Lung (tissue), 16 donors: ENCODE results near the gene BDH2. TPM values are rescaled to one million over a fixed set of nuclear protein-coding genes. Genes with fewer than 3 reads are reported as not detected.
A peak's percentile ranks its signal among the peaks of the same experiment; 100 is the strongest.

Source experiments
- ATAC-seq: fragments of 200-7000 bp; cut with Tn5 transposase; one replicate; pipeline ENCODE4 v1.9.1; 2020; ENCODE audit warnings: moderate number of reproducible peaks; ENCODE audit not compliant: insufficient read depth, low FRiP score
- DNase-seq, 3 donors: peaks; one replicate each; pipeline ENCODE4 v3.0.0-alpha.2; 2013 to 2017
- H3K27ac ChIP-seq, 2 donors: one replicate each; pipeline ENCODE4 v1.5.1; 2013; ENCODE audit warnings: mild to moderate bottlenecking in 2 of 2, moderate library complexity in 2 of 2, control low read depth in 1 of 2, inconsistent platforms in 1 of 2, low read depth in 1 of 2, low read length in 1 of 2
- H3K27me3 ChIP-seq, 3 donors: one replicate each; pipeline ENCODE4 v1.5.1; 2013; ENCODE audit warnings: low read length in 2 of 3; ENCODE audit not compliant: control insufficient read depth in 3 of 3, insufficient read depth in 3 of 3
- H3K36me3 ChIP-seq, 4 donors: one replicate each; pipeline ENCODE4 v1.5.1; 2013; ENCODE audit warnings: low read length in 4 of 4, mild to moderate bottlenecking in 1 of 4, moderate library complexity in 1 of 4; ENCODE audit not compliant: control insufficient read depth in 4 of 4, insufficient read depth in 4 of 4
- H3K4me1 ChIP-seq, 5 donors: one replicate each; pipeline ENCODE4 v1.5.1; 2013; ENCODE audit warnings: low read length in 5 of 5, mild to moderate bottlenecking in 2 of 5, moderate library complexity in 1 of 5; ENCODE audit not compliant: control insufficient read depth in 5 of 5, insufficient read depth in 5 of 5
- H3K4me3 ChIP-seq: one replicate; pipeline ENCODE4 v1.5.1; 2013; ENCODE audit warnings: mild to moderate bottlenecking, control low read depth, moderate library complexity
- H3K9ac ChIP-seq, 2 donors: one replicate each; pipeline ENCODE4 v1.5.1; 2013; ENCODE audit warnings: low read length in 2 of 2, control low read depth in 1 of 2; ENCODE audit not compliant: insufficient read depth in 1 of 2
- H3K9me3 ChIP-seq, 4 donors: one replicate each; pipeline ENCODE4 v1.5.1; 2013; ENCODE audit warnings: low read length in 3 of 4, mild to moderate bottlenecking in 1 of 4, moderate library complexity in 1 of 4; ENCODE audit not compliant: control insufficient read depth in 4 of 4, insufficient read depth in 3 of 4
- CTCF ChIP-seq: IDR thresholded peaks from 2 replicates; pipeline ENCODE4 v1.5.1; 2012; ENCODE audit warnings: mild to moderate bottlenecking; ENCODE audit errors: control extremely low read depth, extremely low read depth
- WGBS, 2 donors: extraction: QIAGEN DNeasy Blood & Tissue Kit; methylation state at CpG; one replicate each; pipeline ENCODE4 v1.1.7; 2013; 5-methylcytosine and 5-hydroxymethylcytosine counted together
- long read RNA-seq, 5 donors: transcript quantifications; one replicate each; lab custom pipeline, GENCODE V29; 2026
- polyA plus RNA-seq, 2 donors: library from polyadenylated mRNA; stranded (reverse); fragments of 200-250 nt; gene quantifications; one replicate each; pipeline ENCODE4 v1.2.1, GENCODE V29; 2013
- total RNA-seq, 2 donors: library from RNA; depleted of rRNA in 1 of 2; stranded (reverse); fragments of >200 nt in 1 of 2; gene quantifications; one replicate each; pipeline ENCODE4 v1.2.1, GENCODE V29; 2014 to 2021
- donor health status: control.
- donor health status: control.
- donor health status: Bipolar disorder and iron deficiency.
- donor health status: healthy.
- donor health status: DM: yes; HTN: yes; CAD: no.

BDH2 gene
- total RNA-seq, result 10 to 100 TPM; 33.3 to 99.2 TPM
- polyA plus RNA-seq, result 10 to 100 TPM; 30.9 to 75.5 TPM
- long read RNA-seq, donor 1, transcript BDH2-204 (9 exons, 2,046 nt), result minor isoform, 11 of 67 reads
- long read RNA-seq, donor 1, transcript BDH2-201 (10 exons, 1,126 nt), result major isoform, 34 of 67 reads
- long read RNA-seq, donor 1, partial matches to known transcripts, result 19 of 67 reads
- long read RNA-seq, donor 1, other reads (novel, unspliced or antisense), result 0 of 67 reads
- long read RNA-seq, donor 2, transcript BDH2-201 (10 exons, 1,126 nt), result major isoform, 14 of 16 reads
- long read RNA-seq, donor 2, partial matches to known transcripts, result 0 of 16 reads
- long read RNA-seq, donor 2, other reads (novel, unspliced or antisense), result 0 of 16 reads
- long read RNA-seq, donor 3, transcript BDH2-201 (10 exons, 1,126 nt), result major isoform, 27 of 33 reads
- long read RNA-seq, donor 3, partial matches to known transcripts, result 5 of 33 reads
- long read RNA-seq, donor 3, other reads (novel, unspliced or antisense), result 0 of 33 reads
- long read RNA-seq, donor 4, transcript BDH2-201 (10 exons, 1,126 nt), result major isoform, 9 of 28 reads
- long read RNA-seq, donor 4, partial matches to known transcripts, result 14 of 28 reads
- long read RNA-seq, donor 4, other reads (novel, unspliced or antisense), result 0 of 28 reads
- long read RNA-seq, donor 5, transcript BDH2-201 (10 exons, 1,126 nt), result major isoform, 33 of 87 reads
- long read RNA-seq, donor 5, transcript BDH2-204 (9 exons, 2,046 nt), result minor isoform, 18 of 87 reads
- long read RNA-seq, donor 5, partial matches to known transcripts, result 27 of 87 reads
- long read RNA-seq, donor 5, other reads (novel, unspliced or antisense), result 5 of 87 reads

- TF ChIP-seq CTCF, result peak; percentile 76
- H3K9ac ChIP-seq, result peak within 1 kb of the TSS; percentile 42 to 90
- peaks cover 0 to 1% (median 0%) of the 10 kb centered on the region in 4 donors for H3K9me3 ChIP-seq
- DNase-seq, result peak; percentile 72 to 98 (median 97)
- no peaks in the 10 kb centered on the region for H3K36me3 ChIP-seq
- H3K4me3 ChIP-seq, result peak within 1 kb of the TSS; percentile 11
- no peaks in the 10 kb centered on the region for H3K27me3 ChIP-seq
- ATAC-seq, result peak; percentile 95
- peaks cover 5 to 14% (median 6%) of the 10 kb centered on the region in 5 donors for H3K4me1 ChIP-seq
- 11% methylated on average over 11 of the region's 11 CpGs for WGBS, 2 donors
- peak within 1 kb of the TSS; percentile 58 to 64 for H3K27ac ChIP-seq
Measured at GRCh38 chr4:103099691-103100392, at the start of gene BDH2. TSS of gene BDH2 (minus strand) at chr4:103099834. CDS start at chr4:103096254, 3,580 bp downstream.

- H3K9me3 ChIP-seq, result no peaks in the 10 kb centered on the region
- no peak overlapping the region for H3K27ac ChIP-seq
- ATAC-seq, result no peak
- TF ChIP-seq CTCF, result no peak
- no peak for DNase-seq
- H3K4me3 ChIP-seq, result no peak overlapping the region
- H3K9ac ChIP-seq, result no peak overlapping the region
- H3K4me1 ChIP-seq, result no peaks in the 10 kb centered on the region
- 90 to 91% methylated on average over 4 of the region's 4 CpGs for WGBS, 2 donors
- no peaks in the 10 kb centered on the region for H3K27me3 ChIP-seq
- H3K36me3 ChIP-seq, result no peaks in the 10 kb centered on the region
Measured at GRCh38 chr4:103144926-103145325, 45.3 kb upstream of the BDH2 start.

- ATAC-seq, result no peak
- Histone ChIP-seq H3K36me3 (peaks cover 0 to 15% (median 6%) of the 10 kb centered on the region in 4 donors), H3K9me3 (no peaks in the 10 kb centered on the region), H3K27me3 (no peaks in the 10 kb centered on the region), H3K4me1 (no peaks in the 10 kb centered on the region), H3K27ac (no peak overlapping the region), H3K9ac (no peak overlapping the region), H3K4me3 (no peak overlapping the region)
- TF ChIP-seq CTCF, result no peak
- 89 to 91% methylated on average over 1 of the region's 1 CpG for WGBS, 2 donors
- no peak for DNase-seq
Measured at GRCh38 chr4:103137446-103137827, 37.8 kb upstream of the BDH2 start.
